MM.1S (cell line): Measurements from ENCODE around the gene CCDC185.

Experiments used
- CTCF ChIP-seq: fragments of 300-600 bp; sonication (generic); IDR thresholded peaks from 2 replicates; pipeline ENCODE4 v1.5.1; 2016; ENCODE audit warnings: antibody characterized with exemption, low read length, mixed read lengths
- EZH2 ChIP-seq: fragments of 300-600 bp; sonication (generic); optimal IDR thresholded peaks from 2 replicates; pipeline ENCODE3; 2017; ENCODE audit warnings: low read depth, mild to moderate bottlenecking, antibody characterized with exemption, low read length, mixed read lengths
- EZH2phosphoT487 ChIP-seq: fragments of 300-600 bp; sonication (generic); IDR thresholded peaks from 2 replicates; pipeline ENCODE4 v1.6.1; 2018; ENCODE audit warnings: antibody characterized with exemption, low read length

- TF ChIP-seq CTCF: no peak
- TF ChIP-seq EZH2: no peak
- no peak for TF ChIP-seq EZH2phosphoT487
Observed at GRCh38 chr1:223363856-223364684, 29.1 kb upstream of the CCDC185 start, which contains the start of gene SUSD4.
